Trophoblast cell (in vitro differentiated cells and primary cell): ENCODE data around the gene GRIN2A.

Experiments used
- DNase-seq, 2 donors: peaks; one replicate each; pipeline ENCODE4 v3.0.0-alpha.2; 2016
- H2AFZ ChIP-seq: 2 replicates; pipeline ENCODE4 v1.6.1; 2013; ENCODE audit warnings: low read length, moderate library complexity, mild to moderate bottlenecking; ENCODE audit not compliant: insufficient read depth, poor library complexity
- H2AK5ac ChIP-seq: 2 replicates; pipeline ENCODE4 v1.6.1; 2013; ENCODE audit warnings: mild to moderate bottlenecking, low read length
- H2BK120ac ChIP-seq: 2 replicates; pipeline ENCODE4 v1.6.1; 2013; ENCODE audit warnings: low read length, mild to moderate bottlenecking, moderate library complexity; ENCODE audit not compliant: insufficient read depth, poor library complexity
- H2BK12ac ChIP-seq: 2 replicates; pipeline ENCODE4 v1.6.1; 2013; ENCODE audit warnings: mild to moderate bottlenecking, low read length, moderate library complexity
- H2BK5ac ChIP-seq: 2 replicates; pipeline ENCODE4 v1.6.1; 2013; ENCODE audit warnings: low read length, low read depth, moderate library complexity, mild to moderate bottlenecking; ENCODE audit not compliant: poor library complexity
- H3K14ac ChIP-seq: 2 replicates; pipeline ENCODE4 v1.6.1; 2013; ENCODE audit warnings: mild to moderate bottlenecking, low read length
- H3K18ac ChIP-seq: 2 replicates; pipeline ENCODE4 v1.6.1; 2013; ENCODE audit warnings: mild to moderate bottlenecking, low read length
- H3K23ac ChIP-seq: 2 replicates; pipeline ENCODE4 v1.6.1; 2013; ENCODE audit warnings: low read length
- H3K27ac ChIP-seq: 2 replicates; pipeline ENCODE4 v1.5.1; 2013; ENCODE audit warnings: low read depth, mild to moderate bottlenecking, inconsistent platforms, low read length, moderate library complexity
- H3K27me3 ChIP-seq: 2 replicates; pipeline ENCODE4 v1.6.1; 2013; ENCODE audit warnings: inconsistent platforms, mild to moderate bottlenecking, low read length, moderate library complexity; ENCODE audit not compliant: insufficient read depth
- H3K36me3 ChIP-seq, 2 experiments: 1 replicate in 1 of 2; 2 replicates in 1 of 2; pipeline ENCODE4 v1.6.1; 2013; ENCODE audit warnings: low read length in 2 of 2, mild to moderate bottlenecking in 2 of 2, moderate library complexity in 1 of 2; ENCODE audit not compliant: insufficient read depth in 2 of 2, control insufficient read depth in 1 of 2
- H3K4ac ChIP-seq: 2 replicates; pipeline ENCODE4 v1.6.1; 2013; ENCODE audit warnings: low read depth, mild to moderate bottlenecking, low read length, moderate library complexity
- H3K4me1 ChIP-seq, 2 experiments: 1 replicate in 1 of 2; 2 replicates in 1 of 2; pipeline ENCODE4 v1.6.1; 2013; ENCODE audit warnings: low read length in 2 of 2, mild to moderate bottlenecking in 2 of 2, moderate library complexity in 1 of 2; ENCODE audit not compliant: insufficient read depth in 2 of 2, control insufficient read depth in 1 of 2
- H3K4me2 ChIP-seq: 2 replicates; pipeline ENCODE4 v1.6.1; 2013; ENCODE audit warnings: inconsistent platforms, mild to moderate bottlenecking, low read length, moderate library complexity
- H3K4me3 ChIP-seq: 2 replicates; pipeline ENCODE4 v1.5.1; 2013; ENCODE audit warnings: mild to moderate bottlenecking, low read depth, low read length, inconsistent platforms
- H3K79me1 ChIP-seq: one replicate; pipeline ENCODE4 v1.6.1; 2013; ENCODE audit warnings: low read length
- H3K79me2 ChIP-seq: 2 replicates; pipeline ENCODE4 v1.6.1; 2013; ENCODE audit warnings: low read length, mild to moderate bottlenecking; ENCODE audit not compliant: control insufficient read depth, insufficient read depth, poor library complexity
- H3K9ac ChIP-seq: 2 replicates; pipeline ENCODE4 v1.6.1; 2013; ENCODE audit warnings: mild to moderate bottlenecking, low read length
- H3K9me3 ChIP-seq: 2 replicates; pipeline ENCODE4 v1.6.1; 2013; ENCODE audit warnings: low read depth, mild to moderate bottlenecking, control low read depth, inconsistent platforms, low read length; ENCODE audit not compliant: insufficient read depth
- H4K12ac ChIP-seq: 2 replicates; pipeline ENCODE4 v1.6.1; 2013; ENCODE audit warnings: low read depth, mild to moderate bottlenecking, low read length, moderate library complexity
- H4K8ac ChIP-seq: 2 replicates; pipeline ENCODE4 v1.6.1; 2013; ENCODE audit warnings: low read depth, mild to moderate bottlenecking, low read length, moderate library complexity
- H4K91ac ChIP-seq: one replicate; pipeline ENCODE4 v1.6.1; 2013; ENCODE audit warnings: low read depth, mild to moderate bottlenecking, low read length, moderate library complexity
- WGBS: extraction: QIAGEN DNeasy Blood & Tissue Kit; methylation state at CpG from one replicate; pipeline ENCODE4 v1.1.7; 2013; ENCODE audit warnings: missing lambda C conversion rate; ENCODE audit not compliant: insufficient read length, insufficient coverage; ENCODE audit errors: extremely low coverage; 5-methylcytosine and 5-hydroxymethylcytosine counted together

The GRIN2A gene

DNA sequence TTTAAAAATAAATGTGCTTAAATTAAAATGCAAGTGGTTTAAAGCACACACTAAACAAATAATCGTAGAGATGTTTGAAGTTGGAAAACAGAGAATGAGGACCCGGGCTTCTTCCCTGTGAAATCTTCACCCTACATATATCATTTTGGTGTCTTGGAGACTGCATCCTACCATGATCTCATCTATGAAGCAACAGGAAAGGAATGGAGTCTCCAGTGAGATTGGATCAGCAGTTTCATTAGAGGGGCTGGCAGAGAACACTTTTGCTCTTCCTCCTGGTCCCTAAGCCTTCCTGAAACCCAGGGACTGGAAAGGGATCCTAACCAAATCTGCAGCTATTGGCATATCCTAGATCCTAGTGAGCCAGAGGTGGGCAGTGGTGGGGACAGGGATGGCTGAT lies 85.0 kb downstream of the GRIN2A start:
- Histone ChIP-seq H2BK5ac (no peak overlapping the region), H3K9ac (no peak overlapping the region), H3K79me2 (no peaks in the 10 kb centered on the region), H4K91ac (no peak overlapping the region), H2AK5ac (no peak overlapping the region), H3K18ac (no peak overlapping the region), H3K9me3 (peaks cover 3% of the 10 kb centered on the region), H4K8ac (no peak overlapping the region), H2BK12ac (no peak overlapping the region), H3K4me3 (no peak overlapping the region), H2AFZ (no peak overlapping the region), H3K23ac (no peak overlapping the region), H3K4ac (no peak overlapping the region), H3K27me3 (no peaks in the 10 kb centered on the region), H3K4me2 (no peak overlapping the region), H3K27ac (no peak overlapping the region), H3K79me1 (no peaks in the 10 kb centered on the region), H3K4me1 (no peaks in the 10 kb centered on the region), H2BK120ac (no peak overlapping the region), H4K12ac (no peak overlapping the region), H3K36me3 (no peaks in the 10 kb centered on the region), H3K14ac (no peak overlapping the region)
- DNase-seq, result no peak
- no CpG with 5 or more reads among the region's 2 CpGs for WGBS

DNA sequence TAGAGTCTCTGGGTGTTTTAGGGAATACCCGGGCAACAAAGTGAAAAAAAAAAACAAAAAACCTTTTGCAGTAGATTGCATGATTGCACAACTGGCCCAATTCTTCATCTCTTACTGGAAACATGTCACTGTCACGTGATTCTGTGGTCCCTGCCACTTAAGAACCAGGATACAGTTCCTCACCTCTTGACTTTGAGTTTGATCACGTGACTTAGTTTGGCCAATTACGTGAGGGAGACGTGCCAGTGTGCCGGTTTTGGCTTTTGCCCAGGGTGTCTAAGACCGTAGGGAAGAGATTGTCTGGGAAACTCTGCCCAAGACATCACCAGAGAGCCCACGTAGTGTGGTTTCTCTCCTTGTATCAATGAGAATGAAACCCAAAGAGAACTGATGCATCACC lies 88.7 kb downstream of the GRIN2A start:
- Histone ChIP-seq H3K4me3 (no peak overlapping the region), H3K27ac (no peak overlapping the region), H4K8ac (no peak overlapping the region), H3K4me2 (no peak overlapping the region), H3K4ac (no peak overlapping the region), H2BK5ac (no peak overlapping the region), H3K79me1 (no peaks in the 10 kb centered on the region), H3K9me3 (no peaks in the 10 kb centered on the region), H2BK12ac (no peak overlapping the region), H3K23ac (no peak overlapping the region), H3K14ac (no peak overlapping the region), H3K79me2 (no peaks in the 10 kb centered on the region), H2AK5ac (no peak overlapping the region), H3K9ac (no peak overlapping the region), H3K4me1 (no peaks in the 10 kb centered on the region), H2AFZ (no peak overlapping the region), H3K27me3 (no peaks in the 10 kb centered on the region), H4K91ac (no peak overlapping the region), H3K36me3 (no peaks in the 10 kb centered on the region), H2BK120ac (no peak overlapping the region), H4K12ac (no peak overlapping the region), H3K18ac (no peak overlapping the region)
- no peak for DNase-seq
- no CpG with 5 or more reads among the region's 8 CpGs for WGBS

DNA sequence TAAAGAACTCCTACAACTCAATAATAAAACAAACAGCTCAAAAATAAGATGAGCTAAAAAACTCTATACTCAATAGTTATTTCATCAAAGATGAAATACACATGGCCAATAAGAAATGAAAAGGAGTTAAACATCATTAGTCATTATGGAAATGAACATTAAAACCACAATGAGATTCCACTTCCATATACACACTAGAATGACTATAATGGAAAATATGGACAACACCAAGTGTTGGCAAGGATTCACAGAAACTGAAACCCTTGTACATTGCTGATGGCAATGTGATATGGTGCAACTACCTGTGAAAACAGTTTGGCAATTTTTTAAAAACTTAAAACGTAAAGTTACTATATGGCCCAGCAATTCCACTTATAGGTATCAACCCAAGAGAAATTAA lies 91.4 kb downstream of the GRIN2A start:
- peaks cover 2 to 8% of the 10 kb centered on the region in 2 experiments for H3K4me1 ChIP-seq

DNA sequence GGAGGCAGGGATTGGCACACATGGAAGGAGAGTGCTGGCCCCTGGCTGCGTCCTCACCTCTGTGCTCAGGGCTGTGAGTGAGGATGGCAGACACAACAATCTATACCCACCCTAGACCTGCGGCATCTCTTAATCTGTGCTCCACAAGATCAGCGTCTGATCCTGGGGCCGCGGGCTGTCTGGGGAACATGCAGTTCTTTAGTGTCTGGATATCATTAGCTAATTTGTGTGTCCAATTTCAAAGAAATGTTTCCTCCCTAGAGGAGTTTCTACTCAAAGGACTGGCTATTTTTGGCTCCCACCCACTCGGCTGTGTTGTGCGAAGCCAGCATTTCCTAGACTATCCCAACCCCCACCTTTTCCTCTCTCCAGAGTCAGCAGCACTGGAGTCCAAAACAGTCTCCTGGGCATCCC lies 93.8 kb downstream of the GRIN2A start:
- Histone ChIP-seq H3K27me3 (no peaks in the 10 kb centered on the region), H3K9me3 (no peaks in the 10 kb centered on the region), H2BK5ac (peak overlapping the region; percentile 23), H3K4me2 (peak overlapping the region; percentile 27), H3K4ac (no peak overlapping the region), H3K9ac (no peak overlapping the region), H3K18ac (no peak overlapping the region), H3K36me3 (no peaks in the 10 kb centered on the region), H2BK12ac (no peak overlapping the region), H3K27ac (peak overlapping the region; percentile 77), H3K4me1 (peaks cover 6 to 16% of the 10 kb centered on the region in 2 experiments), H3K79me2 (no peaks in the 10 kb centered on the region), H2AFZ (no peak overlapping the region), H2AK5ac (no peak overlapping the region), H4K8ac (no peak overlapping the region), H4K12ac (no peak overlapping the region), H3K4me3 (no peak overlapping the region), H3K79me1 (no peaks in the 10 kb centered on the region), H3K23ac (no peak overlapping the region), H3K14ac (no peak overlapping the region), H2BK120ac (no peak overlapping the region), H4K91ac (no peak overlapping the region)
- DNase-seq, result no peak
- WGBS, result no CpG with 5 or more reads among the region's 7 CpGs

More for the DNA sequence above, 91.4 kb downstream of the GRIN2A start:
- Histone ChIP-seq H3K4me2 (no peak overlapping the region), H3K4ac (no peak overlapping the region), H3K27me3 (no peaks in the 10 kb centered on the region), H3K79me2 (no peaks in the 10 kb centered on the region), H3K18ac (no peak overlapping the region), H2BK12ac (no peak overlapping the region), H3K23ac (no peak overlapping the region), H3K9ac (no peak overlapping the region), H2BK5ac (no peak overlapping the region), H2AK5ac (no peak overlapping the region), H4K91ac (no peak overlapping the region), H3K4me3 (no peak overlapping the region), H3K14ac (no peak overlapping the region), H3K36me3 (no peaks in the 10 kb centered on the region), H3K27ac (no peak overlapping the region), H4K8ac (no peak overlapping the region), H3K9me3 (no peaks in the 10 kb centered on the region), H2BK120ac (no peak overlapping the region), H3K79me1 (no peaks in the 10 kb centered on the region), H2AFZ (no peak overlapping the region), H4K12ac (no peak overlapping the region)
- no peak for DNase-seq
- no CpG with 5 or more reads among the region's 1 CpG for WGBS
